Measurements from ENCODE around the gene EID2. TPM values are rescaled to one million over a fixed set of nuclear protein-coding genes. Genes with fewer than 3 reads are reported as not detected.

The EID2 gene, protein sequence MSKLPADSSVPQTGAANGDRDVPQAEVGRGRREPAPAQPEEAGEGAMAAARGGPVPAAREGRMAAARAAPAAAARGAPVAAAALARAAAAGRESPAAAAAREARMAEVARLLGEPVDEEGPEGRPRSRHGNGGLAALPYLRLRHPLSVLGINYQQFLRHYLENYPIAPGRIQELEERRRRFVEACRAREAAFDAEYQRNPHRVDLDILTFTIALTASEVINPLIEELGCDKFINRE
- total RNA-seq = 11.6 and 13.0 TPM in 2 replicates

DNA sequence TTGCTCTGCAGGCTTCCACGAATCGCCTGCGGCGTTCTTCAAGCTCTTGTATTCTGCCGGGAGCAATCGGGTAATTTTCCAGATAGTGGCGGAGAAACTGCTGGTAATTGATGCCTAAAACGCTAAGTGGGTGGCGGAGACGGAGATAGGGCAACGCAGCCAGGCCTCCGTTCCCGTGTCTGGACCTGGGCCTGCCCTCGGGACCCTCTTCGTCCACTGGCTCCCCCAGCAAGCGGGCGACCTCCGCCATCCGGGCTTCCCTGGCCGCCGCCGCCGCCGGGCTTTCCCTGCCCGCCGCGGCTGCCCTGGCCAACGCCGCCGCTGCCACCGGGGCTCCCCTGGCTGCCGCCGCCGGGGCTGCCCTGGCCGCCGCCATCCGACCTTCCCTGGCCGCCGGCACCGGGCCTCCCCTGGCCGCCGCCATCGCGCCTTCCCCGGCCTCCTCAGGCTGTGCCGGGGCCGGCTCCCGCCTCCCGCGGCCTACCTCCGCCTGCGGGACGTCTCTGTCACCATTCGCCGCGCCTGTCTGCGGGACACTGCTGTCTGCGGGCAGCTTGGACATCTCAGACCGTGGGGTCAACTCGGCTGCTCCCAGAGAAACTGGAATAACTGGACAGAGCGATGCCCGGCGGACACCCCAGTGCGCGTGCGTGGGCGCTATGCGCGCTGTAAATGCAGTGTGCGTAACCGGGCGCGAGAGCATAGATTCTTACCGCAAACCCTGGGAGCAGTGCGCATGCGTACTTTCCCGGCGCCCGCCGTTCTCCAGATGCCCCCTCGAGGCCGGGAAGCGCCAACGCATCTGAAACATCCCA lies at the start of gene EID2:
TSS of gene EID2 (minus strand) at position 644 of the 815 bp plus-strand sequence. CDS start at position 562, 82 bp downstream.

DNA sequence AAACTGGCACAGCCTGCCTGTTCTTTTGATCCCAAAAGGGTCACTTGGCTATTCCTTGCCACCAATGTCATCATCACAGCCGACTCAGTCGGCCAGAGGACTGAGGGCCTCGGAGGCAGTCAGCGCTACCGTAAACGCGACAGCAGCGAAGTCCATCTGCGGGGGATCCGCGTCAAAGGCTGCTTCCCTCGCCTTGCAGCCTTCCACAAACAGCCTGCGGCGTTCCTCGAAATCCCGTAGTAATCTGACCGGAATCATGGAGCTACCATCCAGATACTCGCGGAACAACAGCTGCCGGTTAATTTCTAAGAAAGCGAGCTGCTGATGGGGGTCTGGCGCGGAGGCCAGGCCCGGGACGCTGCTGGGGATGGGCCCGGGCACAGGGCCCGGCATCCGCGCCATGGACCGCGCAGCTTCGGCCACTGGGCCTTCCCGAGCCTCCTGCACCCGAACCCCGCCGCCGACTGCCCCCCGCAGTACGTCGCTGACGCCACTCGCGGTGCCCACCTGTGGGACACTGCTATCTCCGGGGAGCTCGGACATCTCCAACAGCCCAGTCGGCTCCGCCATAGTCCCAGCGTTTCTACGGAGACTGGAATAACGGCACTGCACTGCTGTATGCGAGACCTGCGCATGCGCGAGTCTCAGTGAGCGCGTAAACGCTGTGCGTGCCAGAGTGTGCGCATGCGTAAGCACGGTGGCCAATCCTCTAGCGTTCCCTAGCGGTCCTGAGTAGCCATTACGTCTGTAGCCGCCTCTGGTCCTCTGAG lies 7.5 kb downstream of the EID2 start, which contains the start of gene EID2B:
TSS of gene EID2B (minus strand) at position 620 of the 770 bp plus-strand sequence. CDS start at position 570, 50 bp downstream.

DNA sequence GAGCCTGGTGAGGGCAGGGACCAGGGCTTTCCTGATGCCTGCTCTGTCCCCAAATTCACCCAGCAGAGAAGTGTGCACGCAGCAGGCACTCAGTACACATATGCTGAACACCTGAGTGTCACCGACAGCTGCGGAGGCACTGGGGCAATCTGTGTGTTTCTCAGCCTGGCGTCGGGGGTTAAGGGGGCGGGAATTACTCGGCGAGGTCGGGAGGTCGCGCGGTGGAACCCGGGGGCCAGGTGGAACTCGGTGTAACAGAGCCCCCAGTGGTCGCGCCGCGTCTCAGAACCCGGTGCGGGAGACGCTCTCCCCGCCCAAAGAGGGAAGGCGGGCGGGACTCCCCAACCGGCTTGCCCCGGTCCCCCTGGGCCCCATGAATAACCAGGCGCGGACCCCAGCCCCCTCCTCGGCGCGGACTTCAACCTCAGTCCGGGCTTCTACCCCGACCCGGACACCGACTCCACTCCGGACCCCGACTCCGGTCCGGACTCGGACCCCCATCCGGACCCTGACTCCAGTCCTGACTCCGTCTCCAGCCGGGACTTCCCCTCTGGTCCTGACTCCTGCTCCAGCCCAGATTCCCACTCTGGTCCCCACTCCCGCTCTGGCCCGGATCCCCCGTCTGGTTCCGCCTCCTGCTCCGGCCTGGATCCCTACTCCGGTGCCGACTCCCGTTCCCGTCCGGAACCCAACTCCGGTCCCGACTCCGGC lies 25.0 kb downstream of the EID2 start, which contains the start of gene SELENOV:
TSS of gene SELENOV (plus strand) at position 300 of the 711 bp plus-strand sequence. CDS start at position 374, 74 bp downstream.

DNA sequence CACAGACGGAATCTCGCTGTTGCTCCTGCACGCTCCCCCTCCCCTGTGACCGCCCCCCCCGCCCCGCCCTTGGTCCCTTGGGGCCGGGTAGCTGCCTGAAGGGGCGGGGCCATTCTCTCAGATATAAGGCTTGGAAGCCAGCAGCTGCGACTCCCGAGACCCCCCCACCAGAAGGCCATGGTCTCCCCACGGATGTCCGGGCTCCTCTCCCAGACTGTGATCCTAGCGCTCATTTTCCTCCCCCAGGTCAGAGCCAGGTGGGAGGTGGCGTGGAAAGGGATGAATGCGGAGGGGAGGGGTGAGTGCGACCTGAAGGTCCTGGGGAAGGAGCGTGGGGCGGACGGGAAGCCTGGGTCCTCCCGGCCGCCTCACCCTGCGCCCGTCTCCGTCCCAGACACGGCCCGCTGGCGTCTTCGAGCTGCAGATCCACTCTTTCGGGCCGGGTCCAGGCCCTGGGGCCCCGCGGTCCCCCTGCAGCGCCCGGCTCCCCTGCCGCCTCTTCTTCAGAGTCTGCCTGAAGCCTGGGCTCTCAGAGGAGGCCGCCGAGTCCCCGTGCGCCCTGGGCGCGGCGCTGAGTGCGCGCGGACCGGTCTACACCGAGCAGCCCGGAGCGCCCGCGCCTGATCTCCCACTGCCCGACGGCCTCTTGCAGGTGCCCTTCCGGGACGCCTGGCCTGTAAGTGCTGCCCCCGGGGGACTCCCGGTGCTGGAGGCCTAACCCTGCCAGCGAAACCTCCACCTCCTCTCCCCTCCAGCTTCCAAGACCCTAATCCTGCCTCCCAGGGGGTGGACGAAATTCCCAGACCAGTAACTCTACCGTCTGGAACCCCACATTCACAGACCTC lies 40.9 kb downstream of the EID2 start, which contains the start of gene DLL3:
TSS of gene DLL3 (plus strand) at position 150 of the 845 bp plus-strand sequence. CDS start at position 178, 28 bp downstream.

Other genes starting within 250 kb of the EID2 start
- gene IFNL1, start 243.8 kb downstream of the EID2 start, total RNA-seq = not detected in 2 replicates
- gene LRFN1, start 219.3 kb downstream of the EID2 start, total RNA-seq = 0.25 and 0.47 TPM in 2 replicates
- gene GMFG, start 204.1 kb downstream of the EID2 start, total RNA-seq = 85.3 and 115 TPM in 2 replicates
- gene SAMD4B, start 197.7 kb downstream of the EID2 start, total RNA-seq = 40.3 and 43.9 TPM in 2 replicates
- 39.4 and 49.1 TPM in 2 replicates for gene PAF1, start 149.1 kb downstream of the EID2 start, total RNA-seq
- gene MED29, start 148.8 kb downstream of the EID2 start, total RNA-seq = 19.3 and 25.0 TPM in 2 replicates
- 17.3 and 17.5 TPM in 2 replicates for gene ZFP36, start 133.3 kb downstream of the EID2 start, total RNA-seq
- 8.9 and 16.5 TPM in 2 replicates for gene PLEKHG2, start 127.5 kb downstream of the EID2 start, total RNA-seq
- 1,349 and 1,363 TPM in 2 replicates for gene RPS16, start 104.2 kb downstream of the EID2 start, total RNA-seq
- gene SUPT5H, start 94.6 kb downstream of the EID2 start, total RNA-seq = 72.3 and 79.9 TPM in 2 replicates
- 106 and 118 TPM in 2 replicates for gene TIMM50, start 59.3 kb downstream of the EID2 start, total RNA-seq
- gene DLL3, start 41.2 kb downstream of the EID2 start, total RNA-seq = 0.53 and 1.0 TPM in 2 replicates
- not detected in 2 replicates for gene SELENOV, start 25.0 kb downstream of the EID2 start, total RNA-seq
- 3.1 and 3.9 TPM in 2 replicates for gene EID2B, start 7.3 kb downstream of the EID2 start, total RNA-seq
- not detected in 2 replicates for gene LGALS13, start 62.4 kb upstream of the EID2 start, total RNA-seq
- gene LGALS16, start 115.8 kb upstream of the EID2 start, total RNA-seq = not detected in 2 replicates
- not detected in 2 replicates for gene LGALS14, start 164.3 kb upstream of the EID2 start, total RNA-seq
- gene CLC, start 197.9 kb upstream of the EID2 start, total RNA-seq = not detected in 2 replicates
- not detected in 2 replicates for gene LEUTX, start 238.7 kb upstream of the EID2 start, total RNA-seq